HEK293T (cell line): ENCODE measurements around the gene NGFR.

Experiments
- ARNT ChIP-seq: fragments of 450-650 bp; IDR thresholded peaks from 2 replicates; pipeline ENCODE4 v1.6.1; 2017; ENCODE audit warnings: mild to moderate bottlenecking
- NFRKB ChIP-seq: fragments of 450-650 bp; IDR thresholded peaks from 2 replicates; pipeline ENCODE4 v1.6.1; 2016; ENCODE audit warnings: mild to moderate bottlenecking, moderate library complexity
- SP1 ChIP-seq: fragments of 450-650 bp; IDR thresholded peaks from 2 replicates; pipeline ENCODE4 v1.6.1; 2017
- TARDBP ChIP-seq: fragments of 450-650 bp; IDR thresholded peaks from 2 replicates; pipeline ENCODE4 v1.6.1; 2016

DNA sequence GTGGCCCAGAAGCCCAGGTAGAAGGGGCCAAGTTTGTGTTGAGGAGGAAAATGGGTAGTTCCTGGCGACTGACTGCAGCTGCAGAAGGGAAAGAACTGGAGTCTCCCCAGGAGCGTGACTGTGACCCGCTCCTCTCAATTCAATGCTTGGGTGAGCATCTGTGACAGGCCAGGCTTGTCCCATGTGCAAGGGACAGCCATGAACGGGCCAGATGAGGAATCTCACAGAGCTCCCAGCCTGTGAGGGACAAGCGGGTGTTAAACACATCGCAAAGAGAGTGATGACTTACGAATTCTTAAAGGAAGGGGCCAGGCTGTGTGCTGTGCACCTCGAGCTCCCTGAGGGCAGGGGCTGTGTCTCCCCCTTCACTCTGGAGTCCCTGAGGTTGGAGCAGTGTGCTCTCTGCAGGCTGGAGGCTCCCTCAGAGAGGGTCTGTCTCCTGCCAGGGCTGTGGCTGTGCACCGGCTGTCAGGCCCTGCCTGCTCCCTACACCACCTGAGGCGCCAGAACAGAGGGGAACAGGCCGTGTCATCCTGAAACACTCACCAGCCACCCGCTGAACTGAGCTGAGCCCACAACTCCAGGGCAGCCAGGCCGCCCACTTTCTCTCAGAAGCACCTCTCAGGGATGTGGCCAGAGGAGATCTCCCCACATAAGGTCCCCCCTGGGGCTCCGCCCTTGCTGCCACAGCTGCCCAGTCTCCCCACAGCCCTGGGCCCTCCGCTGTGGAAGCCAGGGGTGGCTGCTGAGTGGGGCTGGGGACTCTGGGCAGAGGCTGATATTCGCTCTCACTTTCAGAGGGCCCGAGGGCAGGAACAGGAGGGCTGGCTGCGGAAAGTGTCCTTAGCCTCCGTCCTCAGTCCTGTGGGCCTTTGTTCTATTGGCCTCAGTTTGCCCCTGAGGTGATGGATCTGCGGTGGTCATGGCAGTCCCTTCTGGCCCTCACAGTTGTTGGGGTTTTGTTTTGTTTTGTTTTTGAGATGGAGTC is 54.9 kb downstream of the NGFR start:
- TF ChIP-seq SP1 (no peak), TARDBP (no peak), NFRKB (no peak), ARNT (no peak)
